ENCODE data around the gene TRAF5.

- no peak for TF ChIP-seq CTCF (conservative IDR thresholded peaks at IDR 0.05 in 1 of 2, IDR thresholded peaks at IDR 0.05 in 1 of 2; ENCODE audit: extremely low read depth in 1 of 2, insufficient read depth in 1 of 2, low read depth in 1 of 2, low read length in 2 of 2)
- TF ChIP-seq EZH2 (IDR thresholded peaks at IDR 0.05; ENCODE audit: borderline replicate concordance, low read length), result no peak
These were observed 17.0 kb upstream of the TRAF5 start for GRCh38 chr1:211309617-211310016.
